OCI-LY3 (cell line): ENCODE results near the gene CROCC.

Source experiments
- EZH2phosphoT487 ChIP-seq: fragments of 200-600 bp; shearing (Covaris generic); IDR thresholded peaks from 2 replicates; pipeline ENCODE4 v1.6.1; 2018; ENCODE audit warnings: antibody characterized with exemption, mixed run types, low read depth
- TF ChIP-seq, protein P1 (sequence below): fragments of 200-600, 300-600 bp; sonication (generic); IDR thresholded peaks from 2 replicates; pipeline ENCODE4 v1.5.1; 2014; ENCODE audit warnings: antibody characterized with exemption, low read length, low read depth

DNA sequence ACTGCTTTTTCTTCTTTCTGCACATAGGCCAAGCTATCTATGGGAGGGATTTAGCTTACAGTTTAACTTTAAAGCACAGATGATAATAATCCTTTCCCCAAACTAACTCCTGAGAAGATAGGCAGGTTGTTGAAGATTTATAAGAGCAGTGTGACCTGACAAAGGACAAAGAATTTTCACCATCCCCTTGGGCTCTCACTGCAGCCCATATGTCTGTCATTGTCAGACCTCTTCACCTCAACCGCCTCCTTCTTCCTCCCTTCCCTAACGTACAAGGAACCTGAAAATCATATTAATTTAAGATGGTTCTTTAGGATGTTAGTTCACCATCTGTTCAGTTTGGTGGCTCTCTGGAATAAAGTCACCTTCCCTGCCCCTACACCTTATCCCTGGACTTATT is 21.0 kb upstream of the CROCC start:
- TF ChIP-seq, protein P1, sequence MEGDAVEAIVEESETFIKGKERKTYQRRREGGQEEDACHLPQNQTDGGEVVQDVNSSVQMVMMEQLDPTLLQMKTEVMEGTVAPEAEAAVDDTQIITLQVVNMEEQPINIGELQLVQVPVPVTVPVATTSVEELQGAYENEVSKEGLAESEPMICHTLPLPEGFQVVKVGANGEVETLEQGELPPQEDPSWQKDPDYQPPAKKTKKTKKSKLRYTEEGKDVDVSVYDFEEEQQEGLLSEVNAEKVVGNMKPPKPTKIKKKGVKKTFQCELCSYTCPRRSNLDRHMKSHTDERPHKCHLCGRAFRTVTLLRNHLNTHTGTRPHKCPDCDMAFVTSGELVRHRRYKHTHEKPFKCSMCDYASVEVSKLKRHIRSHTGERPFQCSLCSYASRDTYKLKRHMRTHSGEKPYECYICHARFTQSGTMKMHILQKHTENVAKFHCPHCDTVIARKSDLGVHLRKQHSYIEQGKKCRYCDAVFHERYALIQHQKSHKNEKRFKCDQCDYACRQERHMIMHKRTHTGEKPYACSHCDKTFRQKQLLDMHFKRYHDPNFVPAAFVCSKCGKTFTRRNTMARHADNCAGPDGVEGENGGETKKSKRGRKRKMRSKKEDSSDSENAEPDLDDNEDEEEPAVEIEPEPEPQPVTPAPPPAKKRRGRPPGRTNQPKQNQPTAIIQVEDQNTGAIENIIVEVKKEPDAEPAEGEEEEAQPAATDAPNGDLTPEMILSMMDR, result no peak
- no peak for TF ChIP-seq EZH2phosphoT487
